ENCODE data around the gene RIMS1.
A peak's percentile ranks its signal among the peaks of the same experiment; 100 is the strongest.

Gene RIMS1

GRCh38 chr6:72132427-72132826 is 246.1 kb downstream of the RIMS1 start:
- no peaks in the 10 kb centered on the region for H3K9me3 ChIP-seq
- peak; percentile 14 for DNase-seq
- H3K4me3 ChIP-seq (ENCODE audit: low read depth, low read length): no peak overlapping the region
- H3K36me3 ChIP-seq: no peaks in the 10 kb centered on the region
- no peak for TF ChIP-seq CTCF (IDR thresholded peaks at IDR 0.05; ENCODE audit: low read depth, low read length)
- H3K4me1 ChIP-seq: peaks cover 39% of the 10 kb centered on the region
- no peaks in the 10 kb centered on the region for H3K27me3 ChIP-seq

GRCh38 chr6:72132851-72133250 is 246.5 kb downstream of the RIMS1 start:
- H3K4me3 ChIP-seq (ENCODE audit: low read depth, low read length): no peak overlapping the region
- H3K27me3 ChIP-seq: no peaks in the 10 kb centered on the region
- H3K9me3 ChIP-seq: no peaks in the 10 kb centered on the region
- no peak for TF ChIP-seq CTCF (IDR thresholded peaks at IDR 0.05; ENCODE audit: low read depth, low read length)
- DNase-seq: peak; percentile 60
- no peaks in the 10 kb centered on the region for H3K36me3 ChIP-seq
- peaks cover 36% of the 10 kb centered on the region for H3K4me1 ChIP-seq

- Histone ChIP-seq H3K4me1 (peaks cover 36% of the 10 kb centered on the region), H3K36me3 (no peaks in the 10 kb centered on the region), H3K9me3 (no peaks in the 10 kb centered on the region), H3K4me3 (ENCODE audit: low read depth, low read length) (no peak overlapping the region), H3K27me3 (no peaks in the 10 kb centered on the region)
- no peak for DNase-seq
- TF ChIP-seq CTCF (IDR thresholded peaks at IDR 0.05; ENCODE audit: low read depth, low read length): no peak
Measured at GRCh38 chr6:72133324-72133723, 247.0 kb downstream of the RIMS1 start.

- Histone ChIP-seq H3K4me1 (no peaks in the 10 kb centered on the region), H3K9me3 (no peaks in the 10 kb centered on the region), H3K36me3 (no peaks in the 10 kb centered on the region), H3K27me3 (no peaks in the 10 kb centered on the region), H3K4me3 (ENCODE audit: low read depth, low read length) (no peak overlapping the region)
- no peak for DNase-seq
- TF ChIP-seq CTCF (IDR thresholded peaks at IDR 0.05; ENCODE audit: low read depth, low read length): peak; percentile 19; the same call in 1 of the 2 replicates
Measured at GRCh38 chr6:72140795-72141194, 254.4 kb downstream of the RIMS1 start.

- DNase-seq: no peak
- no peaks in the 10 kb centered on the region for H3K36me3 ChIP-seq
- no peaks in the 10 kb centered on the region for H3K27me3 ChIP-seq
- no peaks in the 10 kb centered on the region for H3K4me1 ChIP-seq
- no peak for TF ChIP-seq CTCF (IDR thresholded peaks at IDR 0.05; ENCODE audit: low read depth, low read length)
- no peak overlapping the region for H3K4me3 ChIP-seq (ENCODE audit: low read depth, low read length)
- H3K9me3 ChIP-seq: no peaks in the 10 kb centered on the region
Measured at GRCh38 chr6:72149715-72150114, 263.4 kb downstream of the RIMS1 start.

- TF ChIP-seq CTCF (IDR thresholded peaks at IDR 0.05; ENCODE audit: low read depth, low read length): no peak
- Histone ChIP-seq H3K4me1 (no peaks in the 10 kb centered on the region), H3K9me3 (no peaks in the 10 kb centered on the region; the same call in 1 of the 2 replicates)
Measured at GRCh38 chr6:72151742-72152141, 265.4 kb downstream of the RIMS1 start.

More at GRCh38 chr6:72151742-72152141, 265.4 kb downstream of the RIMS1 start:
- DNase-seq: no peak
- Histone ChIP-seq H3K4me3 (ENCODE audit: low read depth, low read length) (no peak overlapping the region), H3K27me3 (no peaks in the 10 kb centered on the region), H3K36me3 (no peaks in the 10 kb centered on the region)
